Activated CD8-positive, alpha-beta memory T cell treated with anti-CD3 and anti-CD28 coated beads, Interleukin-2, amount 10 ng/mL, durations not matched to agents 7 days and 5 days (primary cell): Measurements from ENCODE around the gene COL26A1. TPM values are rescaled to one million over a fixed set of nuclear protein-coding genes. Genes with fewer than 3 reads are reported as not detected.
"Not testable (repeated sequence)": the region's sequence is repeated elsewhere in the genome, so short reads cannot be mapped to it uniquely, and the experiment has no call there.

Source experiments
- ATAC-seq: fragments of 150-1000 bp; cut with Tn5 transposase; one replicate; pipeline ENCODE4 v1.10.0; 2021; ENCODE audit warnings: moderate library complexity
- CTCF ChIA-PET: fragments of 350-600 bp; sonication (Branson Sonifier 250); formaldehyde crosslinking; loops from one replicate; lab custom pipeline; 2021; ENCODE audit warnings: antibody characterized with exemption; lab: Charles Lee
- DNase-seq: peaks from one replicate; pipeline ENCODE4 v3.0.0-alpha.2; 2020
- H3K27ac Mint-ChIP-seq: one replicate; pipeline ENCODE4 v1.8.0; 2021; ENCODE audit warnings: mild to moderate bottlenecking, mixed read lengths
- H3K27me3 Mint-ChIP-seq: one replicate; pipeline ENCODE4 v1.8.0; 2021; ENCODE audit warnings: mixed read lengths
- H3K36me3 Mint-ChIP-seq: one replicate; pipeline ENCODE4 v1.8.0; 2021; ENCODE audit warnings: mild to moderate bottlenecking, mixed read lengths
- H3K4me1 Mint-ChIP-seq: one replicate; pipeline ENCODE4 v1.8.0; 2021; ENCODE audit warnings: mixed read lengths
- H3K4me3 Mint-ChIP-seq: one replicate; pipeline ENCODE4 v1.8.0; 2021; ENCODE audit warnings: mild to moderate bottlenecking, moderate library complexity, mixed read lengths
- H3K9me3 Mint-ChIP-seq: one replicate; pipeline ENCODE4 v1.8.0; 2022; ENCODE audit warnings: low read depth, mixed read lengths
- total RNA-seq, 2 experiments: library from RNA; stranded (reverse); gene quantifications; one replicate each; pipeline ENCODE4 v1.2.3, GENCODE V29; 2021

Gene COL26A1
- total RNA-seq, 2 experiments from 2014 or later: not detected

GRCh38 chr7:101597941-101598340 is 235.3 kb downstream of the COL26A1 start:
- Mint-ChIP-seq H3K27ac (no peak overlapping the region), H3K4me3 (no peak overlapping the region), H3K9me3 (no peaks in the 10 kb centered on the region), H3K27me3 (no peaks in the 10 kb centered on the region), H3K36me3 (no peaks in the 10 kb centered on the region), H3K4me1 (no peaks in the 10 kb centered on the region)
- ATAC-seq (no peak), DNase-seq (no peak)
- CTCF ChIA-PET: interaction anchor here (0.9 to 1.6 kb wide), 2 partner anchors 55 to 186 kb away, joined by 3 to 6 read pairs; no protein-coding TSS in a partner anchor

GRCh38 chr7:101598422-101598985 is 235.8 kb downstream of the COL26A1 start:
- ATAC-seq: no peak
- Mint-ChIP-seq H3K4me3 (no peak overlapping the region), H3K36me3 (no peaks in the 10 kb centered on the region), H3K9me3 (no peaks in the 10 kb centered on the region), H3K4me1 (no peaks in the 10 kb centered on the region), H3K27ac (no peak overlapping the region), H3K27me3 (no peaks in the 10 kb centered on the region)
- no peak for DNase-seq
- CTCF ChIA-PET: interaction anchor here (1.6 kb wide), 1 partner anchor 56 kb away, joined by 6 read pairs; no protein-coding TSS in a partner anchor

GRCh38 chr7:101598986-101599771 is 236.5 kb downstream of the COL26A1 start:
- ATAC-seq: no peak
- no peaks in the 10 kb centered on the region for H3K27me3 Mint-ChIP-seq
- H3K27ac Mint-ChIP-seq: no peak overlapping the region
- H3K4me1 Mint-ChIP-seq: no peaks in the 10 kb centered on the region
- CTCF ChIA-PET: no interaction called here
- H3K4me3 Mint-ChIP-seq: no peak overlapping the region
- H3K9me3 Mint-ChIP-seq: no peaks in the 10 kb centered on the region
- no peak for DNase-seq
- H3K36me3 Mint-ChIP-seq: no peaks in the 10 kb centered on the region

- H3K36me3 Mint-ChIP-seq: no peaks in the 10 kb centered on the region
- ATAC-seq: no peak
- CTCF ChIA-PET: no interaction called here
- DNase-seq: no peak
- no peaks in the 10 kb centered on the region for H3K27me3 Mint-ChIP-seq
- H3K4me1 Mint-ChIP-seq: no peaks in the 10 kb centered on the region
- H3K4me3 Mint-ChIP-seq: no peak overlapping the region
- H3K27ac Mint-ChIP-seq: no peak overlapping the region
- H3K9me3 Mint-ChIP-seq: no peaks in the 10 kb centered on the region
Measured at GRCh38 chr7:101599787-101600186, 237.1 kb downstream of the COL26A1 start.

- no peaks in the 10 kb centered on the region for H3K4me1 Mint-ChIP-seq
- CTCF ChIA-PET: interaction anchor here (0.6 to 1.8 kb wide), 10 partner anchors 9 to 671 kb away, joined by 3 to 7 read pairs (median 4); no protein-coding TSS in a partner anchor
- no peaks in the 10 kb centered on the region for H3K36me3 Mint-ChIP-seq
- no peak overlapping the region for H3K4me3 Mint-ChIP-seq
- H3K27me3 Mint-ChIP-seq: no peaks in the 10 kb centered on the region
- no peak for DNase-seq
- no peak for ATAC-seq
- no peaks in the 10 kb centered on the region for H3K9me3 Mint-ChIP-seq
- H3K27ac Mint-ChIP-seq: no peak overlapping the region
Measured at GRCh38 chr7:101602082-101602481, 239.4 kb downstream of the COL26A1 start.

- CTCF ChIA-PET: interaction anchor here (0.6 to 1.8 kb wide), 19 partner anchors 10 to 670 kb away, joined by 3 to 7 read pairs (median 3); no protein-coding TSS in a partner anchor
- no peak overlapping the region for H3K4me3 Mint-ChIP-seq
- no peaks in the 10 kb centered on the region for H3K27me3 Mint-ChIP-seq
- no peaks in the 10 kb centered on the region for H3K4me1 Mint-ChIP-seq
- no peak overlapping the region for H3K27ac Mint-ChIP-seq
- no peaks in the 10 kb centered on the region for H3K36me3 Mint-ChIP-seq
- peak; percentile 75 for DNase-seq
- peak; percentile 82 for ATAC-seq
- no peaks in the 10 kb centered on the region for H3K9me3 Mint-ChIP-seq
Measured at GRCh38 chr7:101602484-101603241, 240.0 kb downstream of the COL26A1 start.

- Mint-ChIP-seq H3K4me1 (no peaks in the 10 kb centered on the region), H3K36me3 (no peaks in the 10 kb centered on the region), H3K27ac (no peak overlapping the region), H3K27me3 (no peaks in the 10 kb centered on the region), H3K9me3 (no peaks in the 10 kb centered on the region), H3K4me3 (no peak overlapping the region)
- ATAC-seq: no peak
- DNase-seq: no peak
- CTCF ChIA-PET: interaction anchor here (1.5 to 1.7 kb wide), 2 partner anchors 84 to 684 kb away, joined by 3 to 4 read pairs; no protein-coding TSS in a partner anchor
Measured at GRCh38 chr7:101604331-101604933, 241.8 kb downstream of the COL26A1 start.

- H3K27me3 Mint-ChIP-seq, H3K4me3 Mint-ChIP-seq, H3K4me1 Mint-ChIP-seq, ATAC-seq, H3K9me3 Mint-ChIP-seq, DNase-seq, H3K36me3 Mint-ChIP-seq, H3K27ac Mint-ChIP-seq: not testable (repeated sequence)
- CTCF ChIA-PET: interaction anchor here (1.5 to 1.7 kb wide), 2 partner anchors 84 to 683 kb away, joined by 3 to 4 read pairs; no protein-coding TSS in a partner anchor
Measured at GRCh38 chr7:101604934-101605332, 242.3 kb downstream of the COL26A1 start.

- H3K4me1 Mint-ChIP-seq: no peaks in the 10 kb centered on the region
- peaks cover 2% of the 10 kb centered on the region for H3K27me3 Mint-ChIP-seq
- no peaks in the 10 kb centered on the region for H3K36me3 Mint-ChIP-seq
- H3K27ac Mint-ChIP-seq: no peak overlapping the region
- H3K9me3 Mint-ChIP-seq: no peaks in the 10 kb centered on the region
- ATAC-seq: no peak
- no peak overlapping the region for H3K4me3 Mint-ChIP-seq
- DNase-seq: no peak
- CTCF ChIA-PET: no interaction called here
Measured at GRCh38 chr7:101605611-101606497, 243.2 kb downstream of the COL26A1 start.

GRCh38 chr7:101606498-101606923 is 243.8 kb downstream of the COL26A1 start:
- CTCF ChIA-PET: no interaction called here
- no peak for ATAC-seq
- H3K9me3 Mint-ChIP-seq: no peaks in the 10 kb centered on the region

More at GRCh38 chr7:101606498-101606923, 243.8 kb downstream of the COL26A1 start:
- Mint-ChIP-seq H3K4me1 (no peaks in the 10 kb centered on the region), H3K27ac (no peak overlapping the region), H3K4me3 (no peak overlapping the region), H3K36me3 (no peaks in the 10 kb centered on the region), H3K27me3 (peaks cover 2% of the 10 kb centered on the region)
- DNase-seq: no peak
